ENCODE measurements around the gene LMF1.

GRCh38 chr16:900211-900610 lies 70.6 kb downstream of the LMF1 start:
- no peak for TF ChIP-seq CTCF (IDR thresholded peaks at IDR 0.05 in 4 of 5, conservative IDR thresholded peaks at IDR 0.05 in 1 of 5)
- no peak for TF ChIP-seq POLR2A (IDR thresholded peaks at IDR 0.05)
